ENCODE results near the gene GPR15. TPM values are rescaled to one million over a fixed set of nuclear protein-coding genes. Genes with fewer than 3 reads are reported as not detected.

The GPR15 gene
- total RNA-seq, 1 donor from 2014 or later: not detected

Other genes with a start within 250 kb of the GPR15 start
- not detected for gene OR5H2, start 249.5 kb upstream of the GPR15 start, total RNA-seq
- not detected for gene OR5K4, start 178.1 kb upstream of the GPR15 start, total RNA-seq
- not detected for gene OR5K3, start 141.3 kb upstream of the GPR15 start, total RNA-seq
- gene OR5K1, start 68.8 kb upstream of the GPR15 start, total RNA-seq: not detected
- not detected for gene OR5K2, start 34.3 kb upstream of the GPR15 start, total RNA-seq
- 79.2 TPM for gene CLDND1, start 9.1 kb upstream of the GPR15 start, total RNA-seq
- gene CPOX, start 61.6 kb downstream of the GPR15 start, total RNA-seq: 14.7 TPM
- 9.4 TPM for gene ST3GAL6, start 231.4 kb downstream of the GPR15 start, total RNA-seq

Data from mesenteric fat pad (tissue), 1 donor.